GM18520 (cell line): ENCODE results near the gene TSPAN14.

Source experiments
- ATAC-seq: cut with Tn5 transposase; IDR thresholded peaks from one replicate; pipeline ENCODE4 v1.9.1; 2021; ENCODE audit not compliant: unreplicated experiment

The TSPAN14 gene

DNA sequence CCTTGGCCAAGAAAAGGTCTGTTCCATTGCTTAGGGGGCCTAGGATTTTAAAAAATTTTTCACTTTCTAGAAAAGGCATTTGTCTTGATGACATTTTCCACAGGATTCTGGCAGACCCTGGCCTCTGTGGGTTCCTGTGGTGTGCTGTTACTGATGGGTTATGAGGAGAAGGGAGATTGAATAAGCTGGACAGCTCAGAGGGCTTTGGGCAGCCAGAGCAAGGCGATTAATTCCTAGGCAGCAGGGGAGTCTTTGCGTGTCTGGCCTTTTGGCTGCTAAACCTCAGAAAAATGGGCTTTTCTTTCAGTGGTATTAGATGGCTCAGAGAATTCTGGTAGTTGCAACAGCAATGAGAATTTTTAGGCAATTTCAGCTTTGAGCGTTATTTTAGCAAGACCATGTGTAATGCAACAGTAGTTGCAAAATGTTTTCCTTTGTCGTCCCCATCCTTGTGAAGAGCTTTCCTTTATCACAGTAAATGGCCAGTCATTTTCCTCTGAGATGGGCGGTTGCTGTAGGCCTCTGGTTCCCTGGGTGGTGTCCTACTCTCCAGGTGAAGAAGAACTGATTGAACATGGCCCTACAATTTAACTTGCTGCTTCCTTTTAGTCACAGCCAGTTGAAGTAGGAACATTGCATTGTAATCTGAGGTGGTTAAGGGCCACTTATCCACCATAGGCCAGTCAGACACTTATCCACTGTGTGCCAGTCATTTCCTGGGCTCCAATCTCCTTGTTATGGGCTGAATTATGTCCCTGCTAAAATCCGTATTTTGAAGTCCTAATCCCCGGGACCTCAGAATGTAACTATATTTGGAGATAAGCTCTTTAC, 126.7 kb downstream of the TSPAN14 start:
- no peak for ATAC-seq

DNA sequence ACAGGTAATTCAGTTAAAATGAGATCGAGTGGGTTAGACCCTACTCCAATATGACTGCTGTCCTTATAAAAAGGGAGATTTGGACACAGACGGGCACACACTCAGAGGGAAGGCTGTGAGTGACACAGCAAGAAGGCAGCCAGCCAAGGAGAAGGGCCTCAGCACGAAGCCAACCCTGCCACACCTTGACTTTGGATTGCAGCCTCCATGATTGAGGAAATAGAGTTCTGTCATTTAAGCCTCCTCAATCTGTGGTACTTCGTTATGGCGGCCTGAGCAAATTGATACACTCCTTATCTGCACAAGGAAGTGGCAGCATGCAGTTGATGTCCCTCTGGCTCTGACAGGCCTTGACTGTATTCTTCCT, 127.3 kb downstream of the TSPAN14 start:
- no peak for ATAC-seq

DNA sequence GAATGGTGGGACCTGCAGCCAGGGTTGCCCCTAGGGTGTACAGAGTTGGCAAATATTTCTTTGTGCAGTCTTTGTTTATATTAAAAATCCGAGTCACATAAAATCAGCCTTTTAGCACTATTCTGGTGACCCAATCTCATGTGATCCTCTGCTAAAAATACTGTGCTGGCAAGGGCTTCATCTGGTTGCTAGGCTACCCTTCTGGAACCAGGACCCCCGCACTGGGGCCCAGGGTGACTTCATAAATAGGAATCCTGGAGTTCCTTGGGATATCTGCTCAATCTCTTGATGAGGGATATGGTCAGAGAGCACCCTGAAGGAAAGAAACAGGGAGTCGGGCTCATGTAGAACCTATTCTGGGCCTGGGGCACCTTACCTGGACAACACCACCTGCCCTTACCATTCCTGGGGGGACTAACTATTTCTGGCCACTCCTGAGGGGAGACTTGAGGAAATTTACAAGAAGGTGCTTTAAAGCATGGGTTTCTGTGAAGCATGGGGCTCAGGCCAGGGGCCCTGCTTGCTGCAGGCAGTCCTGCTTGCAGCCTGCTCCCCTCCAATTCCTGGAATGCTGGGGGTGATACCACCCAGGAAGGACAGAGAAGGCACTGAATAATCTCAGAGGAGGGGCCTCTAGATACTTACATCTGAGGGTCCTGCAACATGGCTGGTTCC, 128.3 kb downstream of the TSPAN14 start:
- ATAC-seq: no peak
